ENCODE results near the gene SBF1.

- TF ChIP-seq CTCF (IDR thresholded peaks at IDR 0.05; ENCODE audit: low read depth, low read length) (no peak), EZH2phosphoT487 (IDR thresholded peaks at IDR 0.05; ENCODE audit: low read depth) (no peak)
These were observed 54.8 kb downstream of the SBF1 start for GRCh38 chr22:50420015-50420414.
